Measurements from ENCODE around the gene B4GALT1.

DNA sequence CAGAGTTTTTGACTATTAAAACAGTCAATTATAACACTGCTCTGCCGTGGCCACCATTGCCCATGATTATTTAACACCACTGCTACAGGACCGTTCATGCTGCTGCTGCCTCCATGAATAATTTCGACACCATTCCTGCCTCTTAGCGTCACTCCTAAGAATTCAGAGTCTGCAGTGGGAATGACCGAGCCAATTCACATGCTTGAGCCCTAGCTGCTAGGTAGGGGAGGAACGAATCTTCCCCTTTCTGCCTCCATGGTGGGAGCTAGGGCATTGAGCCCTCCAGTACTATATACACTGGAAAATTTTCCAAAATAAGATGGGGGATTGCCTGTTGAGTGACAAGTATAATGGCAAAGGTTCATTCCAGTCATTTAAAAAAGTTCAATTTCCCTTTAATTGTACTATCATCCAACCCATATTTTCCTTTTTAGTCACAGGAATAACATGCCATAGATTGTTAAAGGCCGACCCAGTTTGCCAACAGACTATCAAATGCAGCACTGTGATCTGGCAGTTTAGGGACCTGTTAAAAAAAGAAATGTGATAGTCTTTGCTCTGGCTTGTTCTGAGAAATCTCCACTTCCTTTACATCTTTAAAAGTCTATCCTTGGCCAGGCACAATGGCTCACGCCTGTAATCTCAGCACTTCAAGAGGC is 13.5 kb upstream of the B4GALT1 start:
- no peak for TF ChIP-seq EZH2 (IDR thresholded peaks at IDR 0.05; ENCODE audit: low read length, missing control alignments)
- TF ChIP-seq, protein P1, sequence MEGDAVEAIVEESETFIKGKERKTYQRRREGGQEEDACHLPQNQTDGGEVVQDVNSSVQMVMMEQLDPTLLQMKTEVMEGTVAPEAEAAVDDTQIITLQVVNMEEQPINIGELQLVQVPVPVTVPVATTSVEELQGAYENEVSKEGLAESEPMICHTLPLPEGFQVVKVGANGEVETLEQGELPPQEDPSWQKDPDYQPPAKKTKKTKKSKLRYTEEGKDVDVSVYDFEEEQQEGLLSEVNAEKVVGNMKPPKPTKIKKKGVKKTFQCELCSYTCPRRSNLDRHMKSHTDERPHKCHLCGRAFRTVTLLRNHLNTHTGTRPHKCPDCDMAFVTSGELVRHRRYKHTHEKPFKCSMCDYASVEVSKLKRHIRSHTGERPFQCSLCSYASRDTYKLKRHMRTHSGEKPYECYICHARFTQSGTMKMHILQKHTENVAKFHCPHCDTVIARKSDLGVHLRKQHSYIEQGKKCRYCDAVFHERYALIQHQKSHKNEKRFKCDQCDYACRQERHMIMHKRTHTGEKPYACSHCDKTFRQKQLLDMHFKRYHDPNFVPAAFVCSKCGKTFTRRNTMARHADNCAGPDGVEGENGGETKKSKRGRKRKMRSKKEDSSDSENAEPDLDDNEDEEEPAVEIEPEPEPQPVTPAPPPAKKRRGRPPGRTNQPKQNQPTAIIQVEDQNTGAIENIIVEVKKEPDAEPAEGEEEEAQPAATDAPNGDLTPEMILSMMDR (conservative IDR thresholded peaks at IDR 0.05 in 1 of 2, IDR thresholded peaks at IDR 0.05 in 1 of 2; ENCODE audit: low read depth in 1 of 2, low read length in 2 of 2) = no peak
